ENCODE measurements around the gene MMP12.

The MMP12 gene

GRCh38 chr11:102874852-102875251 is at the start of gene MMP12:
Gene MMP12 (minus strand): TSS chr11:102874982. CDS start chr11:102874937, 45 bp downstream.
- no peak within 1 kb of the TSS for H3K4me3 ChIP-seq (ENCODE audit: low read depth, low read length)
- no peak for DNase-seq (ENCODE audit: low read depth)
- no peak for TF ChIP-seq CTCF (IDR thresholded peaks at IDR 0.05; ENCODE audit: insufficient read depth, low read depth, low read length, missing control alignments)

GRCh38 chr11:102921587-102922220 is 46.9 kb upstream of the MMP12 start:
- DNase-seq (ENCODE audit: low read depth): no peak
- H3K4me3 ChIP-seq (ENCODE audit: low read depth, low read length): no peak overlapping the region
- no peak for TF ChIP-seq CTCF (IDR thresholded peaks at IDR 0.05; ENCODE audit: insufficient read depth, low read depth, low read length, missing control alignments)

GRCh38 chr11:102920118-102920684 is 45.4 kb upstream of the MMP12 start:
- no peak for TF ChIP-seq CTCF (IDR thresholded peaks at IDR 0.05; ENCODE audit: insufficient read depth, low read depth, low read length, missing control alignments)
- DNase-seq (ENCODE audit: low read depth): no peak
- H3K4me3 ChIP-seq (ENCODE audit: low read depth, low read length): no peak overlapping the region

- no peak for DNase-seq (ENCODE audit: low read depth)
- no peak overlapping the region for H3K4me3 ChIP-seq (ENCODE audit: low read depth, low read length)
- TF ChIP-seq CTCF (IDR thresholded peaks at IDR 0.05; ENCODE audit: insufficient read depth, low read depth, low read length, missing control alignments): no peak
Observed at GRCh38 chr11:102915044-102915375, 40.2 kb upstream of the MMP12 start.

GRCh38 chr11:102914238-102915043 is 39.7 kb upstream of the MMP12 start:
- H3K4me3 ChIP-seq (ENCODE audit: low read depth, low read length): no peak overlapping the region
- TF ChIP-seq CTCF (IDR thresholded peaks at IDR 0.05; ENCODE audit: insufficient read depth, low read depth, low read length, missing control alignments): peak; percentile 38
- peak; percentile 15 for DNase-seq (ENCODE audit: low read depth)

GRCh38 chr11:102912482-102912830 is 37.7 kb upstream of the MMP12 start:
- no peak for DNase-seq (ENCODE audit: low read depth)
- no peak for TF ChIP-seq CTCF (IDR thresholded peaks at IDR 0.05; ENCODE audit: insufficient read depth, low read depth, low read length, missing control alignments)
- H3K4me3 ChIP-seq (ENCODE audit: low read depth, low read length): no peak overlapping the region

Measured in GM12865 (cell line).